Head of caudate nucleus (tissue), 42 donors: ENCODE results near the gene SESTD1.
"Not testable (repeated sequence)": the region's sequence is repeated elsewhere in the genome, so short reads cannot be mapped to it uniquely, and the experiment has no call there.

ENCODE experiments used
- DNase-seq, 42 donors: peaks; one replicate each; pipeline versions ENCODE4 v3.0.0 to v3.0.0-alpha.2; 2020 to 2021; ENCODE audit warnings: mixed read lengths in 7 of 42
- intact Hi-C: fragments of 100-400 bp; cut with DNase I; formaldehyde crosslinking; loops from one replicate; pipeline ENCODE4 v1.15.0; 2022

Gene SESTD1

GRCh38 chr2:179137200-179137759, 127.4 kb downstream of the SESTD1 start:
- intact Hi-C loops: no loop called here
- DNase-seq: no peak

- intact Hi-C loops: no loop called here
- no peak for DNase-seq
Measured at GRCh38 chr2:179133016-179133415, 131.6 kb downstream of the SESTD1 start.

GRCh38 chr2:179132076-179132475, 132.6 kb downstream of the SESTD1 start:
- no peak for DNase-seq
- intact Hi-C loops: no loop called here

- DNase-seq: no peak
- intact Hi-C loops: no loop called here
Measured at GRCh38 chr2:179130560-179130959, 134.1 kb downstream of the SESTD1 start.

- DNase-seq: peak in 3 of 42 donors; percentile 15 to 54 (median 44)
- intact Hi-C loops: no loop called here
Measured at GRCh38 chr2:179129574-179130238, 134.9 kb downstream of the SESTD1 start.

- intact Hi-C loops: no loop called here
- DNase-seq: no peak
Measured at GRCh38 chr2:179125404-179125803, 139.2 kb downstream of the SESTD1 start.

- intact Hi-C loops: no loop called here
- DNase-seq: no peak
Measured at GRCh38 chr2:179124282-179124681, 140.3 kb downstream of the SESTD1 start.

GRCh38 chr2:179123272-179123662, 141.4 kb downstream of the SESTD1 start:
- no peak for DNase-seq
- intact Hi-C loops: no loop called here

- intact Hi-C loops: no loop called here
- DNase-seq: no peak
Measured at GRCh38 chr2:179107737-179108136, 156.9 kb downstream of the SESTD1 start.

GRCh38 chr2:179106676-179107428, 157.8 kb downstream of the SESTD1 start:
- peak in 25 of 42 donors; percentile 5 to 79 (median 51) for DNase-seq
- intact Hi-C loops: no loop called here

- DNase-seq: no peak
- intact Hi-C loops: no loop called here
Measured at GRCh38 chr2:179106342-179106675, 158.3 kb downstream of the SESTD1 start.

- intact Hi-C loops: no loop called here
- no peak for DNase-seq
Measured at GRCh38 chr2:179104736-179105135, 159.9 kb downstream of the SESTD1 start.

GRCh38 chr2:179098080-179098689, 166.4 kb downstream of the SESTD1 start:
- intact Hi-C loops: no loop called here
- no peak for DNase-seq

- intact Hi-C loops: no loop called here
- no peak for DNase-seq
Measured at GRCh38 chr2:179097131-179097530, 167.5 kb downstream of the SESTD1 start.

GRCh38 chr2:179096090-179096489, 168.5 kb downstream of the SESTD1 start:
- intact Hi-C loops: no loop called here
- no peak for DNase-seq

GRCh38 chr2:179092912-179093311, 171.7 kb downstream of the SESTD1 start:
- DNase-seq, intact Hi-C loops: not testable (repeated sequence)

GRCh38 chr2:179082697-179083096, 181.9 kb downstream of the SESTD1 start:
- DNase-seq: no peak
- intact Hi-C loops: no loop called here

GRCh38 chr2:179081954-179082353, 182.7 kb downstream of the SESTD1 start:
- intact Hi-C loops: no loop called here
- DNase-seq: no peak

- intact Hi-C loops: no loop called here
- no peak for DNase-seq
Measured at GRCh38 chr2:179072527-179072926, 192.1 kb downstream of the SESTD1 start.

- intact Hi-C loops: no loop called here
- no peak for DNase-seq
Measured at GRCh38 chr2:179071810-179072355, 192.7 kb downstream of the SESTD1 start.
